Right atrium auricular region (tissue), 2 donors: Measurements from ENCODE around the gene DPM3. TPM values are rescaled to one million over a fixed set of nuclear protein-coding genes. Genes with fewer than 3 reads are reported as not detected.
"Not testable (repeated sequence)": the region's sequence is repeated elsewhere in the genome, so short reads cannot be mapped to it uniquely, and the experiment has no call there.

Experiments used
- DNase-seq: peaks from one replicate; pipeline ENCODE4 v3.0.0-alpha.2; 2019; ENCODE audit warnings: low spot score
- H3K27ac ChIP-seq, 2 donors: fragments of 200-600 bp; sonication (generic); 1 replicate in 1 of 2; 2 replicates in 1 of 2; pipeline ENCODE4 v1.5.1; 2016 to 2019
- H3K27me3 ChIP-seq, 2 donors: fragments of 200-600 bp; sonication (generic); one replicate each; pipeline versions ENCODE4 v1.5.1 to v1.6.0; 2017 to 2019
- H3K36me3 ChIP-seq: fragments of 200-600 bp; sonication (generic); one replicate; pipeline ENCODE4 v1.5.1; 2016
- H3K4me1 ChIP-seq, 2 donors: fragments of 200-600 bp; sonication (generic); one replicate each; pipeline versions ENCODE4 v1.5.1 to v1.6.0; 2017 to 2019
- H3K4me3 ChIP-seq, 2 donors: fragments of 200-600 bp; sonication (generic); 1 replicate in 1 of 2; 2 replicates in 1 of 2; pipeline ENCODE4 v1.5.1; 2017 to 2019; ENCODE audit warnings: mild to moderate bottlenecking in 1 of 2, moderate library complexity in 1 of 2
- H3K9me3 ChIP-seq, 2 donors: fragments of 200-600 bp; sonication (generic); one replicate each; pipeline ENCODE4 v1.5.1; 2019
- CTCF ChIP-seq, 2 donors: fragments of 200-600 bp; sonication (generic); IDR thresholded peaks; one replicate each; pipeline ENCODE4 v1.5.1; 2019; ENCODE audit warnings: antibody characterized with exemption in 2 of 2
- total RNA-seq, 2 donors: library from RNA; depleted of rRNA; stranded (reverse); fragments of >200 nt; gene quantifications; one replicate each; pipeline ENCODE4 v1.1.0, GENCODE V29; 2016

The DPM3 gene
- total RNA-seq, 2 donors from 2014 or later = 46.5 to 47.8 TPM

DNA sequence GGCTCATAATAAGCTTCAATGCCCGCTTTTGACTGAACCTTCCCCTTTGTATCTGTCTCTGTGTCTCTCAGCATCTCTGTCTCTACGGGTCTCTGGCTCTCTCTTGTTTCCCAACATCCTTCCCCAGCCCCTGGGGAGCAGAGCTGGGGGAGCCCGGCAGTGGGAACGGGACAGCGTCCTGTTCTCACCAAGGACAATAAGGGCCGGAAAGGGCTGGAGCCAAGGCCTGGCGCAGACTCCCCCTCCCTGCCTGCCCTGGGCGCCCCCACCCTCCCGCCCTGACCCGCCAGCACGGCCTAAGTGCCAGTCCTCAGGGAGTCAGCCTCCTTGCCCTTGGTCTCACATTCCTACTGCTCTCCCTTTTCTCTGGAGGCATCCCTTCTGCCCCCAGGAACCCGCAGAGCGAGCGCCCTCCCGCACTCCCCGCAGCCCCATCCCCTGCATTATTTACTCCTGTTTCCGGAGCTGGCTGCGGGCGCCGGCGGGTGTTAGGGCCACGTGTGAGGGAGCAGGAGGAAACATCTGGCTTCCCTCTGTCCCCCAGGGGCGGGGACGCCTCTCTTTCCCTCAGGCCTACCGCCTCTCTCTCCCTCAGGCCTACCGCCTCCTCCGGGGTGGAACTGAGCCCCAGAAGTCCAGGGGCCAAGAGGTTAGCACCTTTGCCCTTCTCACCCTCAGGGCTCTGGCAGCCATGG is 26.3 kb upstream of the DPM3 start:
- Histone ChIP-seq H3K36me3 (peaks cover 16% of the 10 kb centered on the region), H3K27me3 (no peaks in the 10 kb centered on the region), H3K4me1 (peaks cover 0 to 24% of the 10 kb centered on the region in 2 donors), H3K4me3 (peak overlapping the region in 1 of 2 donors; percentile 13), H3K27ac (peak overlapping the region; percentile 53 to 60), H3K9me3 (no peaks in the 10 kb centered on the region)
- peak; percentile 65 for DNase-seq
- TF ChIP-seq CTCF (IDR thresholded peaks at IDR 0.05) = no peak

- peaks cover 0 to 24% of the 10 kb centered on the region in 2 donors for H3K4me1 ChIP-seq
- DNase-seq = peak; percentile 57
- no peaks in the 10 kb centered on the region for H3K9me3 ChIP-seq
- no peak for TF ChIP-seq CTCF (IDR thresholded peaks at IDR 0.05)
- H3K27ac ChIP-seq = peak overlapping the region; percentile 18 to 60
- peaks cover 16% of the 10 kb centered on the region for H3K36me3 ChIP-seq
- no peak overlapping the region for H3K4me3 ChIP-seq
- H3K27me3 ChIP-seq = no peaks in the 10 kb centered on the region
These were observed 25.7 kb upstream of the DPM3 start for GRCh38 chr1:155166051-155166470.

GRCh38 chr1:155164625-155165024 is 24.3 kb upstream of the DPM3 start:
- not testable (repeated sequence) for H3K9me3 ChIP-seq, H3K4me3 ChIP-seq, DNase-seq, H3K27me3 ChIP-seq, H3K27ac ChIP-seq, H3K36me3 ChIP-seq
- H3K4me1 ChIP-seq = peaks cover 0 to 24% of the 10 kb centered on the region in 2 donors

- not testable (repeated sequence) for H3K27ac ChIP-seq, H3K27me3 ChIP-seq, H3K36me3 ChIP-seq, H3K9me3 ChIP-seq, DNase-seq, H3K4me3 ChIP-seq
- peaks cover 0 to 24% of the 10 kb centered on the region in 2 donors for H3K4me1 ChIP-seq
These were observed 23.5 kb upstream of the DPM3 start for GRCh38 chr1:155163785-155164184.

GRCh38 chr1:155162631-155163030 is 22.3 kb upstream of the DPM3 start:
- DNase-seq, H3K4me3 ChIP-seq, H3K9me3 ChIP-seq, H3K36me3 ChIP-seq, H3K27ac ChIP-seq, H3K27me3 ChIP-seq: not testable (repeated sequence)
- H3K4me1 ChIP-seq = peaks cover 0 to 19% of the 10 kb centered on the region in 2 donors

- TF ChIP-seq CTCF (IDR thresholded peaks at IDR 0.05) = no peak
- H3K36me3 ChIP-seq = no peaks in the 10 kb centered on the region
- no peaks in the 10 kb centered on the region for H3K4me1 ChIP-seq
- H3K4me3 ChIP-seq = no peak overlapping the region
- H3K27me3 ChIP-seq = no peaks in the 10 kb centered on the region
- no peak overlapping the region for H3K27ac ChIP-seq
- H3K9me3 ChIP-seq = no peaks in the 10 kb centered on the region
- DNase-seq = no peak
These were observed 19.8 kb upstream of the DPM3 start for GRCh38 chr1:155160128-155160527.

GRCh38 chr1:155158991-155159390 is 18.7 kb upstream of the DPM3 start:
- DNase-seq = no peak

DNA sequence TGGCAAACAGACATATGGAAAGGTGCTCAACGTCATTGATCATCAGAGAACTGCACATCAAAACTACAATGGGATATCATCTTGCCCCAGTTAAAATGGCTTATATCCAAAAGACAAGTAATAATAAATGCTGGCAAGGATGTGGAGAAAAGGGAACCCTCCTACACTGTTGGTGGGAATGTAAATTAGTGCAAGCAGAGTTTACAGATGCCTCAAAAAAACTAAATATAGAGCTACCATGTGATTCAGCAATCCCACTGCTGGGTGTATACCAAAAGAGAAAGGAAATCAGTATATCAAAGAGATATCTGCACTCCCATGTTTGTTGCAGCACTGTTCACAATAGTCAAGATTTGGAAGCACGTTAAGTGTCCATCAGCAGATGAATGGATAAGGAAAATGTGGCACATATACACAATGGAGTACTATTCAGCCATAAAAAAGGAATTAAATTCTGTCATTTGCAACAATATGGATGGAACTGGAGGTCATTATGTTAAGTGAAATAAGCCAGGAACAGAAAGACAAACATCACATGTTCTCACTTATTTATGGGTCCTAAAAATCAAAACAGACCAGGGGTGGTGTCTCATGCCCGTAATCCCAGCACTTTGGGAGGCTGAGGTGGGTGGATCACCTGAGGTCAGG is 15.8 kb upstream of the DPM3 start:
- not testable (repeated sequence) for H3K4me1 ChIP-seq

More at GRCh38 chr1:155158991-155159390, 18.7 kb upstream of the DPM3 start:
- H3K9me3 ChIP-seq = no peaks in the 10 kb centered on the region
- no peaks in the 10 kb centered on the region for H3K4me1 ChIP-seq
- no peak overlapping the region for H3K4me3 ChIP-seq
- H3K36me3 ChIP-seq = no peaks in the 10 kb centered on the region
- TF ChIP-seq CTCF (IDR thresholded peaks at IDR 0.05) = no peak
- no peak overlapping the region for H3K27ac ChIP-seq
- H3K27me3 ChIP-seq = no peaks in the 10 kb centered on the region

More for the DNA sequence above, 15.8 kb upstream of the DPM3 start:
- not testable (repeated sequence) for H3K4me3 ChIP-seq, DNase-seq, H3K27me3 ChIP-seq, H3K27ac ChIP-seq, H3K9me3 ChIP-seq, H3K36me3 ChIP-seq
